GM18868 (cell line): ENCODE data around the gene EIF4B.
A peak's percentile ranks its signal among the peaks of the same experiment; 100 is the strongest.
"Not testable (repeated sequence)": the region's sequence is repeated elsewhere in the genome, so short reads cannot be mapped to it uniquely, and the experiment has no call there.

Experiments
- ATAC-seq: cut with Tn5 transposase; IDR thresholded peaks from one replicate; pipeline ENCODE4 v1.9.1; 2021; ENCODE audit warnings: mild to moderate bottlenecking, moderate library complexity; ENCODE audit not compliant: unreplicated experiment

EIF4B gene

GRCh38 chr12:53005986-53006809 is at the start of gene EIF4B:
TSS of gene EIF4B (plus strand) at chr12:53006456. CDS start at chr12:53006484, 28 bp downstream.
- peak; percentile 93 for ATAC-seq

- ATAC-seq, result no peak
These were observed 49.3 kb upstream of the EIF4B start for GRCh38 chr12:52956987-52957386.

- no peak for ATAC-seq
These were observed 41.5 kb upstream of the EIF4B start for GRCh38 chr12:52964556-52965336.

- no peak for ATAC-seq
These were observed 40.9 kb upstream of the EIF4B start for GRCh38 chr12:52965337-52965731.

GRCh38 chr12:52969166-52969795 is 37.0 kb upstream of the EIF4B start:
- ATAC-seq, result no peak

- ATAC-seq, result no peak
These were observed 36.3 kb upstream of the EIF4B start for GRCh38 chr12:52969828-52970569.

- ATAC-seq, result no peak
These were observed 34.5 kb upstream of the EIF4B start for GRCh38 chr12:52971679-52972329.

GRCh38 chr12:52975204-52975603 is 31.1 kb upstream of the EIF4B start:
- ATAC-seq, result no peak

GRCh38 chr12:52975820-52976573 is 30.3 kb upstream of the EIF4B start:
- ATAC-seq, result no peak

GRCh38 chr12:52976574-52977071 is 29.6 kb upstream of the EIF4B start:
- ATAC-seq, result no peak

GRCh38 chr12:52977170-52977569 is 29.1 kb upstream of the EIF4B start:
- ATAC-seq, result no peak

- ATAC-seq, result no peak
These were observed 26.1 kb upstream of the EIF4B start for GRCh38 chr12:52980096-52980649.

- peak; percentile 56 for ATAC-seq
These were observed 25.4 kb upstream of the EIF4B start for GRCh38 chr12:52980650-52981423.

GRCh38 chr12:52984136-52984535 is 22.1 kb upstream of the EIF4B start:
- no peak for ATAC-seq

GRCh38 chr12:52988898-52989297 is 17.4 kb upstream of the EIF4B start:
- ATAC-seq, result no peak

GRCh38 chr12:52990206-52990605 is 16.1 kb upstream of the EIF4B start:
- ATAC-seq, result no peak

- not testable (repeated sequence) for ATAC-seq
These were observed 14.0 kb upstream of the EIF4B start for GRCh38 chr12:52992240-52992639.
